Measurements from ENCODE around the gene PLXNB3. TPM values are rescaled to one million over a fixed set of nuclear protein-coding genes. Genes with fewer than 3 reads are reported as not detected.
A peak's percentile ranks its signal among the peaks of the same experiment; 100 is the strongest.

The PLXNB3 gene
- total and polyA plus RNA-seq, 10 donors = 0.48 to 2.8 (median 1.5) TPM

GRCh38 chrX:153766098-153766817, 2.2 kb downstream of the PLXNB3 start:
- DNase-seq = peak; percentile 76

DNA sequence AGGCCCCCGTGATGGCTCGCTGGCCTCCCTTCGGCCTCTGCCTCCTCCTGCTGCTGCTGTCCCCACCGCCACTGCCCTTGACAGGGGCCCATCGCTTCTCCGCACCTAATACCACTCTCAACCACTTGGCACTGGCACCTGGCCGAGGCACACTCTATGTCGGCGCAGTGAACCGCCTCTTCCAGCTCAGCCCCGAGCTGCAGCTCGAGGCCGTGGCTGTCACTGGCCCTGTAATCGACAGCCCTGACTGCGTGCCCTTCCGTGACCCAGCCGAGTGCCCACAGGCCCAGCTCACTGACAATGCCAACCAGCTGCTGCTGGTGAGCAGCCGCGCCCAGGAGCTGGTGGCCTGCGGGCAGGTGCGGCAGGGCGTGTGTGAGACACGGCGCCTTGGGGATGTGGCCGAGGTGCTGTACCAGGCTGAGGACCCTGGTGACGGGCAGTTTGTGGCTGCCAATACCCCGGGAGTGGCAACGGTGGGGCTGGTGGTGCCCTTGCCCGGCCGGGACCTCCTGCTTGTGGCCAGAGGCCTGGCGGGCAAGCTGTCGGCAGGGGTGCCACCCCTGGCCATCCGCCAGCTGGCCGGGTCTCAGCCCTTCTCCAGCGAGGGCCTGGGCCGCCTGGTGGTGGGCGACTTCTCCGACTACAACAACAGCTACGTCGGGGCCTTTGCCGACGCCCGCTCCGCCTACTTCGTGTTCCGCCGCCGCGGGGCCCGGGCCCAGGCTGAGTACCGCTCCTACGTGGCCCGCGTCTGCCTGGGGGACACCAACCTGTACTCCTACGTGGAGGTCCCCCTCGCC, 3.0 kb downstream of the PLXNB3 start:
- no peak overlapping the region for H3K27ac ChIP-seq
- DNase-seq = peak; percentile 78

More at GRCh38 chrX:153766098-153766817, 2.2 kb downstream of the PLXNB3 start:
- TF ChIP-seq, protein P1, sequence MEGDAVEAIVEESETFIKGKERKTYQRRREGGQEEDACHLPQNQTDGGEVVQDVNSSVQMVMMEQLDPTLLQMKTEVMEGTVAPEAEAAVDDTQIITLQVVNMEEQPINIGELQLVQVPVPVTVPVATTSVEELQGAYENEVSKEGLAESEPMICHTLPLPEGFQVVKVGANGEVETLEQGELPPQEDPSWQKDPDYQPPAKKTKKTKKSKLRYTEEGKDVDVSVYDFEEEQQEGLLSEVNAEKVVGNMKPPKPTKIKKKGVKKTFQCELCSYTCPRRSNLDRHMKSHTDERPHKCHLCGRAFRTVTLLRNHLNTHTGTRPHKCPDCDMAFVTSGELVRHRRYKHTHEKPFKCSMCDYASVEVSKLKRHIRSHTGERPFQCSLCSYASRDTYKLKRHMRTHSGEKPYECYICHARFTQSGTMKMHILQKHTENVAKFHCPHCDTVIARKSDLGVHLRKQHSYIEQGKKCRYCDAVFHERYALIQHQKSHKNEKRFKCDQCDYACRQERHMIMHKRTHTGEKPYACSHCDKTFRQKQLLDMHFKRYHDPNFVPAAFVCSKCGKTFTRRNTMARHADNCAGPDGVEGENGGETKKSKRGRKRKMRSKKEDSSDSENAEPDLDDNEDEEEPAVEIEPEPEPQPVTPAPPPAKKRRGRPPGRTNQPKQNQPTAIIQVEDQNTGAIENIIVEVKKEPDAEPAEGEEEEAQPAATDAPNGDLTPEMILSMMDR (IDR thresholded peaks at IDR 0.05 in 8 of 11, conservative IDR thresholded peaks at IDR 0.05 in 3 of 11) = no peak
- no peak for TF ChIP-seq POLR2A (IDR thresholded peaks at IDR 0.05)
- TF ChIP-seq POLR2AphosphoS5 (IDR thresholded peaks at IDR 0.05) = no peak
- no peaks in the 10 kb centered on the region for H3K36me3 ChIP-seq
- peaks cover 0 to 17% (median 0%) of the 10 kb centered on the region in 7 donors for H3K27me3 ChIP-seq (replicated peaks in 1 of 7)
- H3K9me3 ChIP-seq = no peaks in the 10 kb centered on the region
- H3K27ac ChIP-seq = no peak overlapping the region
- intact Hi-C loops (cut with DNase I; ENCODE audit: low total_unique reads) = no loop called here
- no peak overlapping the region for H3K4me3 ChIP-seq
- WGBS, 5 donors = 16 to 64% (median 27%) methylated on average over 10 to 21 of the region's 21 CpGs
- peaks cover 0 to 39% (median 20%) of the 10 kb centered on the region in 6 donors for H3K4me1 ChIP-seq

DNA sequence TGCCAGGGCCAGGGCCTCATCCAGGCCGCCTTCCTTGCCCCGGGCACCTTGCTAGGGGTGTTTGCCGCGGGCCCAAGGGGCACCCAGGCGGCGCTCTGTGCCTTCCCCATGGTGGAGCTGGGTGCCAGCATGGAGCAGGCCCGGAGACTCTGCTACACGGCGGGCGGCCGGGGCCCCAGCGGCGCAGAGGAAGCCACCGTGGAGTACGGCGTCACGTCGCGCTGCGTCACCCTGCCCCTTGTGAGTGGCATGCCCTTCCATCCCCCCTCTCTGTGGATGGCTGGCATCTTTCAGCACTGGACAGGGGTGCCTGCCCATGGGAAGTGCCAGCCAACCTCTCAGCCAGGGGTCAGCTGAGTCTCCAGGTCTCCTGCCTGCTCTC, 3.6 kb downstream of the PLXNB3 start:
- intact Hi-C loops (cut with DNase I; ENCODE audit: low total_unique reads) = no loop called here
- Histone ChIP-seq H3K36me3 (no peaks in the 10 kb centered on the region), H3K4me3 (no peak overlapping the region), H3K4me1 (peaks cover 0 to 39% (median 20%) of the 10 kb centered on the region in 6 donors), H3K9me3 (no peaks in the 10 kb centered on the region), H3K27me3 (replicated peaks in 1 of 7) (peaks cover 0 to 17% (median 0%) of the 10 kb centered on the region in 7 donors), H3K27ac (no peak overlapping the region)
- DNase-seq = no peak
- 92 to 98% (median 95%) methylated on average over 7 to 20 of the region's 20 CpGs; no CpG with 5 or more reads in 1 of the 5 donors for WGBS, 5 donors
- TF ChIP-seq, protein P1 (IDR thresholded peaks at IDR 0.05 in 8 of 11, conservative IDR thresholded peaks at IDR 0.05 in 3 of 11) = no peak
- TF ChIP-seq POLR2AphosphoS5 (IDR thresholded peaks at IDR 0.05) (no peak), POLR2A (IDR thresholded peaks at IDR 0.05) (no peak)

More for the DNA sequence above, 3.0 kb downstream of the PLXNB3 start:
- TF ChIP-seq POLR2AphosphoS5 (IDR thresholded peaks at IDR 0.05) = no peak
- TF ChIP-seq, protein P1 (IDR thresholded peaks at IDR 0.05 in 8 of 11, conservative IDR thresholded peaks at IDR 0.05 in 3 of 11) = no peak
- intact Hi-C loops (cut with DNase I; ENCODE audit: low total_unique reads) = no loop called here
- no peak overlapping the region for H3K4me3 ChIP-seq
- no peaks in the 10 kb centered on the region for H3K36me3 ChIP-seq
- peaks cover 0 to 17% (median 0%) of the 10 kb centered on the region in 7 donors for H3K27me3 ChIP-seq (replicated peaks in 1 of 7)
- peaks cover 0 to 39% (median 20%) of the 10 kb centered on the region in 6 donors for H3K4me1 ChIP-seq
- 87 to 96% (median 89%) methylated on average over 12 to 56 of the region's 56 CpGs for WGBS, 5 donors
- no peaks in the 10 kb centered on the region for H3K9me3 ChIP-seq

Measured in spleen (tissue), 11 donors.